Activated CD4-positive, alpha-beta T cell treated with anti-CD3 and anti-CD28 coated beads, Interleukin-2, amount 50 U/mL, for 24 hours (primary cell): ENCODE measurements around the gene ZFHX3.
"Not testable (repeated sequence)": the region's sequence is repeated elsewhere in the genome, so short reads cannot be mapped to it uniquely, and the experiment has no call there.

ENCODE experiments used
- DNase-seq, 2 donors: peaks; one replicate each; pipeline ENCODE4 v3.0.0-alpha.2; 2020; ENCODE audit warnings: low read depth in 1 of 2, low spot score in 1 of 2

Gene ZFHX3

DNA sequence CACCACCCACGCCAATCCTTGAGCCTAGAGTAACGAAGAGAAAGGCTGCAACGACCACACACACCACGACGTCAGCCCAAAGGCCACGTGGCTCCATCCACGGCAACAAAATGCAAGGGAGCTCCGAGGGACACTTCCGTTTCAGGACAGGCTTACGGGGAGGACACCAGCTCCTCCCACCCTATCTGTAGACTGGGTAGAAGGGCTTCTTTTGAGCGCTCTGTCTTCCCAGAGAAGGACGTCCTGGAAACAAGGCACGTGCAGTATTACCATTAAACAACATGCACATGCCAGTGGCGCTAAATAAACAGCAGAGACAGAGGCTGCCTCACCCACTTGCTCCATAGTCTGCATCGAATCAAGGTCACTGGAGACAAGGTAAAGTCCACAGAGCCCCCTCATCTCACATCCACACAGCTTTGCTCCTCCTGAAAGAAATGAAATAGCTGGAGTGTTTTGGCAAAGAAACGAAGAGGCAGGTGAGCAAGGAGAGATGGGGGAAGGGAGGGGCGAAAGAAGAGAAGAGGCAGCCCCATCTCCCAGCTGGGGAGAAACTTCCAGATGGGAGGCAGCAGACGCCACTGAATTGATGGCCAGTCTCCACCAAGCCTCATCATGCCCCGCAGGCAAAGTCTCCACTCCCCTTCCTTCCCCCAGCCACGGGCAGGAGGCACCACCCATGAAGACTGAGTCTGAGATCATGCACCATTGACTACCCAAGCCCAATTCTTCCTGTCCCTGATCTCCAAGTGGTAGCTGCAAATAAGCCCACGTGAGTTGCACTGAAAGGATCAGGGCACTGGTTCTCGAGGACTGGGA, 24.0 kb downstream of the ZFHX3 start:
- DNase-seq = no peak

DNA sequence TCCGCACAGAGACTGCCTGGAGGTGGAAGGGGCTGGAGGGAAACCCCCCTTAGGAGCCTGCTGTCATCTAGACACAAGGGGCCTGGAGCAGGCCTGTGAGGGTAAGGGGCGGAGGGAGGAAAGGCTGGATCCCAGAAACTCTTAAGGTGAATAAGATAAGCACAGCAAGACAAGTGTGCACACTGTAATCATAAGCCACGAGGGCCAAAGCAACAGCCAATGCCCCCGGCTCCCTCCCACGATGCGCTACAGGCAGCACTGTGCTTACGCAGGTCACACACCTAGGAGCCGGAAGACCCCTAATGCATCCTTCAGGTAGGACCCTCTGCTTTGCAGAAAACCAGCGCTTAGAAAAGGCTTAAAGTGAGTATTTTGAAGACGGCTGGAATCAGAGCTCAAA, 24.6 kb downstream of the ZFHX3 start:
- no peak for DNase-seq

DNA sequence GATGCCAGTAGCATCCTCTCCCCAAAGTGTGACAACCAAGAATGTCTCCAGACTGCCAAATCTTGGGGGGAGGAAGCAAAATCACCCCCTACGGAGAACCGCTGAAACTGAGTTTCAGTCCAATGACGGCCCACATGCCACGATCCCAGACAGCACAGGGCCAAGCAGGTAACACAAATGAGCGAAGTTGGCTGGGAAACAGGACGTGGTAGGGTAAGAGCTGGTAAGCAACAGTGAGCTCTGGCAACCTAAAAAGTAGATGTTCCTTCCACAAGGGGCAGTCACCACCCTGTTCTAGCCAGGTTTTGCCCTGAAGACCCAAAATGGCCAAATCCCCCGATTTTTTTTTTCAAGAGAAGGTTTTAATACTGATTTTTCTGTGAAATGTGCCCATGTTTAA, 25.4 kb downstream of the ZFHX3 start:
- DNase-seq = no peak

DNA sequence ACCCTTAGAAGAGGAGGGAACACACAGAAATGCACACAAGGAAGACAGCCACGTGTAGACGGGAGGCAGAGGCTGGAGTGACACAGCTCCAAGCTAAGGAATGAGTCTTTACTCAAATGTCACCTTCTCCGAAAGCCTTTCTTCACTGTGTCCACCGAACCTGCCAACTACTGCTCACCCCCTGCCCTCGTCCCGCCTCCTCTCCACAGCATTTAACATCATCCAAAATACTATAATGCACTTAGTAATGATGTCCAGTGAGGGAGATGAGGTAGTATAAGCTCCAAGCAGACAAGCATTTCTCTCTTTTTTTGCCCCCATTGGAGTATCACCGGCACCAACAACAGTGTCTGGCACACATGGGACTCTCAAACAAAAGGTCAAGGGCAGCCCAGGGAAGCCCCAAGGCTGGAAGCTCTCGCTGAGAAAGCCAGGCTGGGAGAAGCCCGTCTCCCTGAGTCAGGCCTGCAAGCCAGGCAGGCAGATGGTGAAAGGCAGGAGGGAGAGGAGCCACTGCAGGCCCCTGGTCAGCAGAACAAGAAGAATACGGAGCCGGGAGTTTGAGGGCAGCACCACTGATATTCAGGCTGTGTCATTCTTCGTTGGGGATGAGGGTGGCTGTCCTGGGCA, 25.9 kb downstream of the ZFHX3 start:
- DNase-seq = no peak

DNA sequence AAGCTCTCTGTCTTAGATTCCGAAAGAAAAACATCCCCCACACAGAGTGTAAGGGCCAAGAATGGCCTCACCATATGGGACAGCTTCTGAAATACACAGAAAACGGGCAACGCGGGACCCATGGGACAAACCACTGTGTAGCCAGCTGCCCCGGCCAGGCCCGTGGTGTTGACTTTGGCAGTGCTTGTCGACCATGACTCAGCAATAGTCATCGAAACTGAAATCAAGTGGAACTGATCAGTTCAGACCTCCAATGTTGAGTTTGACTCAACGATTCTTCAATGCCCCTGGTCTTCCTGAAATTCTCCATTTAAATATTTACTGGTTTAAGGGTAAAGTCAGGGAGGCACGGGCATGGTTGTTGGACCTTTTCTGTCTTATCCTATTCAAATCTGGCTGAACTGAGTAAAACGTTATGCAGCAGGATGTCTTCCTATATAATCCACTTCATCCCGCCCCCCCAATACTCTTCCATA, 27.5 kb downstream of the ZFHX3 start:
- no peak for DNase-seq

DNA sequence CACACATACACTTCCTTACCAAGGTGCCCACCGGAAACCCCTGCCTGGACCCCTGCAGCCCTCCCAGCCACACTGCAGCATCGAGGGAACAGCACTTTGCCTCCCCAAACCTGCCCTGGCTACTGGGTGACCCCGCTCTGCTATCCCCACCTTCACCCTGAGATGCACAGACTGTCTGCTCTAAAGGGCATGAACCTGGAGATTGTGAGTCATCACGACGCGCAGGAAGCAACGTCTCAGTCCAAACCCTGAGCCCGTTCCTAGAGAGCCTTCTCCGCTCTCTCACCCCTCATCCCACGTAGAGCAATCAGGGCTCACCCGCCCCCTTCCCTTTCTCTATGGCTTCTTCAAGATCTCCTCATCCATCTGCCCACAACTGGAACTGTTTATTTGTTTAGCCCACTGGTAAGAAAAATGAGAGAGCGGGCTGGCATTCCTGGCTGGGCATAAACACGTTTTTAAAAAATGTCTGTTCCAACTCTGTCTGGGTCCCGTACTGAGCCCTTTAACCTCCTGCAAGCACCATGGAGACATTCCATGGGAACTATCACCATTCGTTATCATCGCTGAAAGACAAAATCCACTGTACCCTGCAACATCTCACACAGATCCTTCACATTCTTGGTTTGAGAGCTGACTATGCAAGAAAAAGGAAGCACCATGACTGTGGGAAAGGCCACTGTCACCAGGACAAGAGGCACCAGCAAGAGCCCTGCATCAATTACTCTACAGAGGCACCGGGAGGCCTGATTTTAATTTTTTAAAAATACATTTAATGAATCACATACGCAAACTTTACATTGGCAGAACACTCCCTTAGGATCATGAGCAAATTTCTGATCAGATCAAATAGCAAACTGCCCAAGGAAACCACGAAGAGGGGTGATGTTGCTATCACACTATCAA, 28.2 kb downstream of the ZFHX3 start:
- no peak for DNase-seq

DNA sequence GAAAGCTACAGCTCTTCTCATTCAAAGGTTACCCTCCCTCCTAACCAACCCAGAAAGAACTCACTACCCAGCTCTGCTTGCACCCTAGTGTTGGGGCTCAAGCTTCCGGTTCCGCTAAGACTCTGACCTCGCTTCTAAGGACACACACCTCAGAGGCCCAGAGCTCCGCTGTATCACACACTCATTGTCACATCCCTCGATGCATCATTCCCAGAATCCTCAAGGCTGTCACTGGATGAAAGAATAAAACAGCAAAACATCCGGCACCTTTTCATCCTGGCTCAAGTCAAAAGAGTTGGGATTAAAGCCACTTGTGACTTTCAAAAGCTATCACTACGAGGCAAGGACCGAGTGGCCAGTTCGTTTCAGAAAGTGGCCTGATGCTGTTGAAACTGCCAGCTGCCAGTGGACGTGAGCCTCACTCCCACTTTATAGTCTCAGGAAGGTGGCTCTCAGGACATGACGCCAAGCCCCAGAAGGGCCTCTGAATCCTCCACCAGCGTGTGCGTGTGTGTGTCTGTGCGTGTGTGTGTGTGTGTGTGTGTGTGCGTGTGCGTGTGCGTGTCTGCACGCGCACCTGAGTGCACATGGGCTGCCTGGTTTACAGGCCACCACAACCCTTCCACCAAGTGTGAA, 29.0 kb downstream of the ZFHX3 start:
- DNase-seq = no peak

DNA sequence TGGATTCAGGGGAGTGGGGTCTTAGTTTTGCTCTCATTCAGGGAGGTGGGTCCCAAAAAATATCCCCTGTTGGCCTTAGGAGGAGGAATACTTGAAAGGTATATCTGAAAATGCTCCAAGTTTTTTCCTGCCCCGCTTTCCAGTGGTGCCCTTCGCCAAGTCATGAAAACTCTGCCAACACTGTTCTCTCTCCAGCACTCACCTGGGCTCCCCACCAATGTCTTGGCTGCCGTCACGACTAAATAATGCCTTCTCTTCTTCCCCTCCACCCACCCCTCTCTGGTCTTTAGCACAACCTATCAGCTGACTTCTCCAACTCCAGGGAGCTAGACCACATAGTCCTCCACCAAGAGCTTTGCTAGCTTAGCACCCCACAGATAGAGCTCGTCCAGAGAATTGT, 30.6 kb downstream of the ZFHX3 start:
- DNase-seq = no peak

DNA sequence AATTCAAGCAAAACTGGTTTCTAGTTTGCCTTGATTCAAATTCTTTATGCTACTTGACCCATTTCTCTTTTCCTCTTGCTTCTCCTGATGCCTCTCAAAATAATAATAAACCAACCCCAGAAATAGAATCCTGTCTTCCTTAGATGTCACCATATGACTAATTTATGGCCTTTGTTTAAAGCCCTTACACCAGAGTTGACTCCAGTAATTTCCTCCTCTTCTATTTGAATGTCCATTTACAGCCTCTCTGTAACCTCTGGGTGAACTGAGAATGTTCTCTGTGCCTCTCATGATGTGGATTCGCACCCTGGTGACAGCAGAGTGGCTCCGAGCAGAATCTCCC, 31.5 kb downstream of the ZFHX3 start:
- no peak for DNase-seq

DNA sequence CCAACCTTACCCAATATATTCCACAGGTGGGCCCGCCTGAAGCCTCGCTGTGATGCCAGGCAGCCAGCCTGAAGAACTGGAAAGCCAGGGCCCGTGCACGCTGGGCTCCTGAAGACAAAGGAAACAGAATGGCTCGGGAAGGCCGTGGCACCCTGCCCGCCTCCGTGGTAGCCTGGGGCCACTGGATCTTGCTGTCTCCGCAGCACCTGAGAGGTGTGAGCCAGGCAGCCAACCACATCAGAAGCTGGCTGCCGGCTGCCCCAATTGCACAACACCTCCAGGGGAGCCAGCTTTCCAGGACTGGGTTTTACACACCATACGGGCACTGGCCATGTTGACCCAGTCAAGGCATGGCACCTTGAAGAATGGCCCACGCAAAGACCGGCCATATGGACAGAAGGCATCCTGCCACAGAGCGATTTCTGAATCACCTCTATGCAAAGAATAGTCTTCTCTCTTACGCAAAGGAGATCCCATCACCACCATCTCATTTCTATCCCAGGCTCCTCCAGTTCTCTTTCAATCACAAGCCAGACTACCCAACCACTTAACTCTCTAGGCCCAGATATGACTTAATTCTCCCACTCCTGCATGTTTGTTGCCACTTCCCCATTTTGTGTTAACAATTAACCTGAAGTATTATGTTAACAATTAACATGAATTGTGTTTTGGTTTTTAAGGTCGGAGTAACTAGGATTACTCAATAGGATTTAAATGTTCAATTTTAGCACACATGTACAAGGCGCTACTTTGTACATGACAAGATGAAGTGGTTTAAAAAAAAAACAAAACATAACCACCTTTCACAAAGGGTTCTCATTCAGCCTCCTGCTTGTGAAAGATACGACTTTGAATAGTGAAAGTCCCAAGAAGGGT, 32.1 kb downstream of the ZFHX3 start:
- DNase-seq = no peak

DNA sequence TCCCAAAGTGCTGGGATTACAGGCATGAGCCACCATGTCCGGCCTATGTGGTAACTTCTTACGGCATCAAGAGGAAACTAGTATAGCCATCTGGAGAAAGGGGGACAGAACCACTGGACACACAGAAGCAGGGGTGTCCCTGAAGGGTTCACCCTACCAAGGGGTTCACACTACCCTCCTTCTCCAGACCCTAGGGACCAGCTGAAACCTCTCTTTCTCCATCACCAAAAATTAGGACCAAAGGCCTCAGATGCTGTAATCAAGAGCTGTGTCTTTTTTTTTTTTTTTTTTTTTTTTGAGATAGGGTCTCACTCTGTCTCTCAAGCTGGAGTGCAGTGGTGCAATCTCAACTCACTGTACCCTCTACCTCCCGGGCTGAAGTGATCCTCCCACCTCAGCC, 33.2 kb downstream of the ZFHX3 start:
- no peak for DNase-seq

DNA sequence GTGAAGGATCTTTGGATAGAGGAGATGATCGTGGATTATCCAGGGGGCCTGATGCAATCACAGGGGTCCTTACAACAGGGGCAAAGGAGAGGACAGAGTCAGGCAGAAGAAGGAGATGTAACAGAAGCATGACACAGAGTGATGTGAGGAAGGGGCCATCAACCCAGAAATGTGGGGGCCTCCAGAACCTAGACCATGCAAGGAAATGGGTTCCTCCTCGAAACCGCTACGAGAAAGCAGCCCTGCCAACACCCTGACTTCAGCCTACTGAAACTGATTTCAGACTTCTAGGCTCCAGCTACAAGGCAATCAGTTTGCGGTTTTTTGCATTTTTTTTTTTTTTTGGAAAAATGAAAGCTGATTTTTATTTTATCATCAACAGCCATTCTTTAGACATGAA, 34.0 kb downstream of the ZFHX3 start:
- DNase-seq = no peak

DNA sequence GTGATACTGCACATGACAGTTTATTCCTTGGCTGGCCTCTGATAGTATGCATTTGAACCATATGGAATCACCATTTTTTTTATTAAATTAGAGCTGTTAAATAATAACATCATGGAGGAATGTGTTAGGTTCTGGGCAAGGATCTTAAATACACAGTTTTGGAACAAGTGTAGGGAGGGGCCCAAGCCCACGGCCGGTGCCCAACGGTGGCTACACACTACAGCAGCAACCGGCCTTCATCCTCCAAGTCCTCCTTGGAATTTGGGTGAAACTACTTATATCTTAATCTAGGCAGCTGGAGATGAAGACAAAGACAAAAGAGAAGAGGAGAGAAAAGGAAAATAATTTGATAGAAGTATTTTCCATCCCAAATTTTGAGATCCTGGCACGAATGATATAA, 35.6 kb downstream of the ZFHX3 start:
- DNase-seq = no peak

DNA sequence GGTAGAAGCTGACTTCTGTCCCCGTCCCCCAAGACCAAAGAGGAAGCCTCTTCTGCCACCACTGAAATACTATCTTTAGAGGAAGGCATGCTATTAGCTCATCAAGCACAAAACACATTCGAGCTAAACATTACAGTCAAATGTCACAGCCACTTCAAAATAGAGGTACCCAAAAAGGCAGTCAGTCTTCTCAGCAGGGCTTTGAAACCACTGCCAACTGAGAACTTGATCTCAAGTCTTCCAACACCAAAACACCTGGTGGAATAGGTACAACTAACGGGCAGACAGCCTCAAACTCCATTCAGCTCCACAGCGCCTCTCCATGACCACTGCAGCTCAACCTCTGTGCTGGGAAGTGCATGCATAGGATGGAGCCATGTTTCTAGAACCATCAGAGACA, 36.0 kb downstream of the ZFHX3 start:
- no peak for DNase-seq

DNA sequence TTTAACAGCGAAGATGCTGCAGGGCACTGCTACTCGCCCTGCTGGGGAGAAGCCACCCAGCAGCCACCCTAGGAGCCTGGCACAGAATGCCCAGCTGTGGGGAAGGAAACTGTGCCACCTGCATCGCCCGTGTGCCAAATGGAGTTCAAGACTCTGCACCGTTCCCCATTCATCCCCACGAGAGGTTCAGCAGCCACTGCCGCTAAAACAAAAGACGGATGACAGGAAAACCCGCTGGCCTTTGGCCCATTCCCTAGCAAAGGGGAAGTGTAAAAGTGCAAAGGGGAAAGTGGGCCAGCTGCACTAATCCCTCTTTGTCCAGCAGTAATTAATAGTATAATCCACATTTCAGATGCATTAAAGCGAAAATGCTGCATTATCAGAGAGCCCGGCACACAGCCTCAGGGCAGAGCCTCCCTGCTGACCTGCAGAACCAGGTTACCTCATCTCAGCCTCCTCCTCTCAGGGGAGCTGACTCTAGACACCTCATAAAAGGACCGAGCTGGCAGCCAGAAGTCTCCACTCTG, 37.7 kb downstream of the ZFHX3 start:
- DNase-seq = no peak

DNA sequence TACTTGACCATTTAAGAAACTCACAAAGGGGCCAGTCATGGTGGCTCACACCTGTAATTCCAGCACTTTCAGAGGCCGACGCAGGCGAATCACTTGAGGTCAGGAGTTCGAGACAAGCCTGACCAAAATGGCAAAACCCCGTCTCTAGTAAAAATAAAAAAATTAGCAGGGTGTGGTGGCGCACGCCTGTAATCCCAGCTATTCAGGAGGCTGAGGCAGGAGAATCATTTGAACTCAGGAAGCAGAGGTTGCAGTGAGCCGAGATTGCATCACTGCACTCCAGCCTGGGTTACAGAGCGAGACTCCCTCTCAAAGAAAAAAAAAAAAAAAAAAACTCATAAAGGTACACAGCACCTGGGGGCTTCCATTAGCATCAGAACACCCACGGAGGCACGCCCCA, 38.2 kb downstream of the ZFHX3 start:
- not testable (repeated sequence) for DNase-seq

DNA sequence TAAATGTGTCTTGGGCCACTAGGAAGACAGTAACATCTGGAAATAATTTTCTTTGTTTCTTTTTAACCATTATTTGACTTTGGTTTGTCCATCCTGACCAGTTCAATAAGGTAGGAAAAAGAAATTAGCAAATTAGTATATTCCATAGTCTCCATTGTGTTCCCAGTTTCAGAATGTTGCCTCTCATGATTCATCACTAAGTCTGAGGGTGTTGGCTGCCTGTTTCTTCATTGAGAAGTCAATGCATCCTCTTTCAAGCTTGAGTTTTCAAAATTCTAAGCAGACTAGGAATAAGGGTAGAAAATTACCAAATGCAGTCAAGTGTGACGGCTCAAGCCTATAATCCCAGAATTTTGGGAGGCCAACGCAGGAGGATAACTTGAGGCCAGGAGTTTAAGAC, 41.9 kb downstream of the ZFHX3 start:
- no peak for DNase-seq

DNA sequence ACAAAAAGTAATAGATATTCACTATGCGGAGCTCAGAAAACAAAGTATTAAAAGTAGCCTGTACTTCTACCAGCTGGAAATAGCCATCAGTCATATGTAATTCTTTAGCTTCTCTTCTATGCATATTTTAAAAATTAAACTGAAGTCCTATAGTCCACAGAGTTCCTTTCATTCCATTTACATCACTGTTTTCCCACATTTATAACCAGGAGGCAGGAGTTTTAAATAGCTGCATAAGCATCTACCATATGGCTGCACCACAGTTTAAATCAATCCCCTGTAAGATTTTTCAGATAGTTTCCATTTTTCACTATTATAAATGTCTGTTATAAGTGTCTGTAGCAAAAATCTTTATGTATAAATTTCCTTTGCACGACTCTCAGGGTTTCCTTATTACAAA, 45.1 kb downstream of the ZFHX3 start:
- no peak for DNase-seq

DNA sequence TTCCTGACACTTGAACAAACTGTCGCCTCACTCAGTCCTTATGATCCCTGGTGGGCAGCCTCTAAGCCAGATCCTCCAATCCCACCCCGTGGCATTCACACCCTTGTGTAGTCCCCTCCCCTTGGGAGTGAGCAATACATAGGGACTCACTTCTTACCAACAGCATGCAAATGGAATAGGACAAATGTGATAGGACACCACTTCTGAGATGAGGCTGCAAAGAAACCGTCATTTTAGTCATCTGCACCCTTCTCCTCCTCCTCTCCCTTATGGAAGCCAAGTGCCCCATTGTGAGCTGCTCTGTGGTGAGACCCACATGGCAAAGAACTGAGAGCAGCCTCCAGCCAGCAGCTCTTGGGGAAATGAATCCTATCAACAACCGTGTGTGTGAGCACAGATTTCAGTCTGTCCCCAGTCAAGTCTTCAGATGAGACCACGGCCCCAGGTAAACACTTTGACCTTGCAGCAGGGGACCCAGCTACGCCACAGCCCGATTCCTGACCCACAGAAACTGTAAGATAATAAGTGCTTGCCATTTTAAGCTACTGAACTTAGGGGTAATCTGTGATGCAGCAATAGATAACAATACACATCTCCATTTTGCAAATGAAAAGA, 46.9 kb downstream of the ZFHX3 start:
- DNase-seq = no peak
